HG03442 (cell line): ENCODE results near the gene ZSCAN25.
"Not testable (repeated sequence)": the region's sequence is repeated elsewhere in the genome, so short reads cannot be mapped to it uniquely, and the experiment has no call there.

Source experiments
- ATAC-seq: cut with Tn5 transposase; IDR thresholded peaks from one replicate; pipeline ENCODE4 v1.9.1; 2021; ENCODE audit warnings: mild to moderate bottlenecking, moderate library complexity; ENCODE audit not compliant: unreplicated experiment

ZSCAN25 gene

GRCh38 chr7:99616359-99617191, at the start of gene ZSCAN25:
Gene ZSCAN25, plus strand, starts transcription at chr7:99616946. Its CDS starts 2,661 bp downstream, at chr7:99619607.
- peak; percentile 88 for ATAC-seq

GRCh38 chr7:99568770-99569169, 48.0 kb upstream of the ZSCAN25 start:
- ATAC-seq, result not testable (repeated sequence)

GRCh38 chr7:99571768-99572167, 45.0 kb upstream of the ZSCAN25 start:
- no peak for ATAC-seq

- no peak for ATAC-seq
These were observed 43.5 kb upstream of the ZSCAN25 start for GRCh38 chr7:99573257-99573656.

GRCh38 chr7:99576251-99576650, 40.5 kb upstream of the ZSCAN25 start:
- no peak for ATAC-seq

- no peak for ATAC-seq
These were observed 37.3 kb upstream of the ZSCAN25 start for GRCh38 chr7:99579281-99579955.

GRCh38 chr7:99579956-99580777, 36.6 kb upstream of the ZSCAN25 start:
- no peak for ATAC-seq

GRCh38 chr7:99580778-99581332, 35.9 kb upstream of the ZSCAN25 start:
- not testable (repeated sequence) for ATAC-seq

GRCh38 chr7:99588868-99589267, 27.9 kb upstream of the ZSCAN25 start:
- ATAC-seq, result no peak

GRCh38 chr7:99594948-99595745, 21.6 kb upstream of the ZSCAN25 start:
- ATAC-seq, result no peak

- no peak for ATAC-seq
These were observed 20.3 kb upstream of the ZSCAN25 start for GRCh38 chr7:99596408-99596955.

GRCh38 chr7:99597762-99598501, 18.8 kb upstream of the ZSCAN25 start, which contains the start of gene TMEM225B:
Gene TMEM225B, plus strand, starts transcription at chr7:99598267. Its CDS starts 6,122 bp downstream, at chr7:99604389.
- ATAC-seq, result no peak

- no peak for ATAC-seq
These were observed 16.9 kb upstream of the ZSCAN25 start for GRCh38 chr7:99599836-99600235.

- ATAC-seq, result no peak
These were observed 15.0 kb upstream of the ZSCAN25 start for GRCh38 chr7:99601656-99602310.

- no peak for ATAC-seq
These were observed 11.2 kb upstream of the ZSCAN25 start for GRCh38 chr7:99605527-99605926.

GRCh38 chr7:99606531-99606930, 10.2 kb upstream of the ZSCAN25 start:
- ATAC-seq, result no peak

- no peak for ATAC-seq
These were observed 9.2 kb upstream of the ZSCAN25 start for GRCh38 chr7:99607548-99607947.

- ATAC-seq, result no peak
These were observed 2.3 kb upstream of the ZSCAN25 start for GRCh38 chr7:99614495-99614894.

- no peak for ATAC-seq
These were observed 772 bp upstream of the ZSCAN25 start for GRCh38 chr7:99615989-99616358.
